ENCODE results near the gene TP53RK.

DNA sequence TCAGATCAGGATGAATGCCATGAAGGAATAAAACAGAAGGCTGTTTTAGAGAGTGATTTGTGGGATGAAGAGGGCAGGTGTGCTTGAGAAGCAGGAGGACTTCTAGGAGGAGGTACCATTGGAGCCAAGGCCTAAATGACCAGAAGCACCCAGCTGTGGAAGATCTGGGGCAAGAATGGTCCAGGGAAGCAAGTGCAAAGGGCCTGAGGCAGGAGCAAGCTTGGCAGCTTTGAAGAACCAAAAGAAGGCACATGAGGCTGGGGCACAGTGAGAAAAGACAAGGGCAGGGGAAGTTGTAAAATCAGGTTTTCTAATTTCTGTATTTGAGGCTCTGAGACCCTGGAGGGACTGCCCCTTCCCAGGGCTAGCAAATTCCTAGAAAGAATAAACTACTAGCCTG is 47.8 kb downstream of the TP53RK start:
- TF ChIP-seq, protein P1, sequence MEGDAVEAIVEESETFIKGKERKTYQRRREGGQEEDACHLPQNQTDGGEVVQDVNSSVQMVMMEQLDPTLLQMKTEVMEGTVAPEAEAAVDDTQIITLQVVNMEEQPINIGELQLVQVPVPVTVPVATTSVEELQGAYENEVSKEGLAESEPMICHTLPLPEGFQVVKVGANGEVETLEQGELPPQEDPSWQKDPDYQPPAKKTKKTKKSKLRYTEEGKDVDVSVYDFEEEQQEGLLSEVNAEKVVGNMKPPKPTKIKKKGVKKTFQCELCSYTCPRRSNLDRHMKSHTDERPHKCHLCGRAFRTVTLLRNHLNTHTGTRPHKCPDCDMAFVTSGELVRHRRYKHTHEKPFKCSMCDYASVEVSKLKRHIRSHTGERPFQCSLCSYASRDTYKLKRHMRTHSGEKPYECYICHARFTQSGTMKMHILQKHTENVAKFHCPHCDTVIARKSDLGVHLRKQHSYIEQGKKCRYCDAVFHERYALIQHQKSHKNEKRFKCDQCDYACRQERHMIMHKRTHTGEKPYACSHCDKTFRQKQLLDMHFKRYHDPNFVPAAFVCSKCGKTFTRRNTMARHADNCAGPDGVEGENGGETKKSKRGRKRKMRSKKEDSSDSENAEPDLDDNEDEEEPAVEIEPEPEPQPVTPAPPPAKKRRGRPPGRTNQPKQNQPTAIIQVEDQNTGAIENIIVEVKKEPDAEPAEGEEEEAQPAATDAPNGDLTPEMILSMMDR (IDR thresholded peaks at IDR 0.05 in 8 of 11, conservative IDR thresholded peaks at IDR 0.05 in 3 of 11) = no peak
- TF ChIP-seq POLR2A (IDR thresholded peaks at IDR 0.05) = no peak

Measured in spleen (tissue), 7 donors.